GM12874 (cell line): ENCODE results near the gene MYO15B.

Experiments used
- CTCF ChIP-seq: IDR thresholded peaks from 2 replicates; pipeline ENCODE4 v1.5.1; 2011; ENCODE audit warnings: low read depth, mild to moderate bottlenecking, control low read depth, low read length, moderate library complexity; ENCODE audit not compliant: insufficient read depth

Gene MYO15B

DNA sequence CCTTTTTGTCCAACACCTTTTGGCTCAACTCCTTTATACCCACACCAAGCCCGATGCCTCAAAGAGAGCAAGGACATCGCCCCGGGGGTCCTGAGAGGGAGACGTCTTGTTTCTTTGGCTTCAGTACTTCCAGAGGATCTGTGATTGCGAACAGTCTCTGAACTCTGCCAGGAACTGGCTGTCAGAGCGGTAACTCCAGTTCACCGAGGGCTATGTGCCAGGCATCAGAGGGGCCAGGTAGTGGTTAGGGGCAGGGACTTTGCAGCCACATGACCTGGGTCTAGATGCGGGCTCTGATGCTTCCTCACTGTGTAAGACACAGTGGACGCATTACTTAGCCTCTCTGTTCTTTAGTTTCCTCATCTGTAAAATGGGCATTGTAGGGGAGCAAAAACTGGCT, 40.5 kb upstream of the MYO15B start:
- TF ChIP-seq CTCF = no peak

- TF ChIP-seq CTCF = no peak
Observed at GRCh38 chr17:75548813-75549212, 38.8 kb upstream of the MYO15B start.

DNA sequence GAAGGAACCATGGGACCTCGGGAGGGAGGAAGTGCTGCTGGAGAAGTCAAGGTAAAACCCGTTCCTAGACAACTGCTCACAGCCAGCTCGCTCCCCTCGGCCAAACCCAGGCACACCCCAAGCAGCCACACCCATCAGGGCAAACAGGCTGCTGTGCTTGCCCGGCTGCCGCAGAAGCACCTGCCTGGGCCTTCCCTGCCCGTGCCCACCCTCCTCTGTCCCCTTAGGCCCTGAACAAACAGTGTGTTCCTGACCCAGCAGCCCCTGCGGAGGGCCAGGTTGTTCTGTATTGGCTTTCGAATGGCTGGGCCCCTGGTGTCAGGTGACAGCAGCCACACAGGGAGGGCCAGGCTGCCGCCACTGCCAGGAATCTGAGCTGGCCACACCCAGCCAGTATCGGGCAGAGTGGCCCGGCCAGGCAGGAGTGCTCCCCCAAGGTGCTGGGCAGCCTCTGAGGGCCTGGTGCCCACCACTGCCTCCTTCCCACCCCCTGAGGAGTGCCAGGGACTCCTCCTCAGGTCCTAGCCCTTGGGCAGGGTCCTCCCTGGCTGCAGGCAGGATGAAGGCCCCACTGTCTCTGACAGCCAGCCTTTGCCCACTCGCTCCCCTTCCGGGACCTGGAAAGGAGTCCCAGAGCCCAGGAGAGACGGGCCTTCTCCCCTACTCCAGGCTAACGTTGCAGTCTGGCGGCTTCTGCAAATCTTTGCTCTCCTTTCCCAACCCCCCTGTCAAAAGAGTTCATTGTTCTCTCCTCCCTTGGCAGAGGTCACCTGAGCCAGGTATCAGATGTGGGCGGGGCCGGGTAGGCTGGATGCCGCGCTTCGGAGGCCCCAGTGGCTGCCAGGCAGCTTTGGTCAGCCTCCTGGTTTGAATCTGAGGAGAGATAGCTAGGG, 38.1 kb upstream of the MYO15B start:
- no peak for TF ChIP-seq CTCF

- TF ChIP-seq CTCF = no peak
Observed at GRCh38 chr17:75550139-75550465, 37.5 kb upstream of the MYO15B start.

GRCh38 chr17:75551266-75551665, 36.3 kb upstream of the MYO15B start:
- TF ChIP-seq CTCF = no peak

DNA sequence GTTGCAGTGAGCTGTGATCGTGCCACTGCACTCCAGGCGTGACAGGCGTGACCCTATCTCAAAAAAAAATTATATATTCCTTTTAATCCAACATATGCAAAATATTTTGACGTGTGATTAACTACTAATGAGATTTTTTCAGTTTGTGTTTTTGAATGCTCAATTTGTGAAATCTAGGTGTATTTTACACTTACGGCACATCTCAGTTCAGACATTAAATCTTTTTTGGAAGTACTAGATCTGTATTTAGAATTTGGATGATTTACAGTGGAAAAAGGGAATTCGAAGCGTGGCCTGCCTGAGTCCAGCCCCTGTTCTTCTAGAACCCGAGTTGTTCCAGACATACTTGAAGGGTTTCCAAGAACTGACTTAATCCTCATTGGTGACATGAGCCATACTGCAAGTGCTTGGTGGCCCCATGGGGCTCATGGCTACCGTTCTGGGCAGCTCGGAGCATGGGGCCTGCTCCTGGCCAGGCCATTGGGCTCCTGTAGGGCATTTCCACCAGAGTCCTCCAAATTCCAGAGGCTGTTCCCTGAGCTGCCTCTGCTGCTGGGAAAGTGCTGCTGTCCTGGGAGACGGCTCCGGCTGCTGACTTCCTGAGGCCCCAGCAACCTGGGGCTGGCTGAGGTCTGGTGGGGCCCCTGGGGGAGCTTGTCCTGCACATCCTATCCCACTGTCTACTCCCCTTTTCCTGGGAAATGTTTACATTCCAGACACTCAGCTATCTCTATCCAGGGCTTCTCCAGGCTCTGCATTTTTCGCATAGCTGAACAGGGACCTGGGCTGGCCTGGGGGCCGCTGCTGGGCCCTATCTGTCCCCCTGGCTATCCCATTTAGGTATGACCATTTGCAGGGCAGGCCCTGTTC, 34.9 kb upstream of the MYO15B start:
- no peak for TF ChIP-seq CTCF

DNA sequence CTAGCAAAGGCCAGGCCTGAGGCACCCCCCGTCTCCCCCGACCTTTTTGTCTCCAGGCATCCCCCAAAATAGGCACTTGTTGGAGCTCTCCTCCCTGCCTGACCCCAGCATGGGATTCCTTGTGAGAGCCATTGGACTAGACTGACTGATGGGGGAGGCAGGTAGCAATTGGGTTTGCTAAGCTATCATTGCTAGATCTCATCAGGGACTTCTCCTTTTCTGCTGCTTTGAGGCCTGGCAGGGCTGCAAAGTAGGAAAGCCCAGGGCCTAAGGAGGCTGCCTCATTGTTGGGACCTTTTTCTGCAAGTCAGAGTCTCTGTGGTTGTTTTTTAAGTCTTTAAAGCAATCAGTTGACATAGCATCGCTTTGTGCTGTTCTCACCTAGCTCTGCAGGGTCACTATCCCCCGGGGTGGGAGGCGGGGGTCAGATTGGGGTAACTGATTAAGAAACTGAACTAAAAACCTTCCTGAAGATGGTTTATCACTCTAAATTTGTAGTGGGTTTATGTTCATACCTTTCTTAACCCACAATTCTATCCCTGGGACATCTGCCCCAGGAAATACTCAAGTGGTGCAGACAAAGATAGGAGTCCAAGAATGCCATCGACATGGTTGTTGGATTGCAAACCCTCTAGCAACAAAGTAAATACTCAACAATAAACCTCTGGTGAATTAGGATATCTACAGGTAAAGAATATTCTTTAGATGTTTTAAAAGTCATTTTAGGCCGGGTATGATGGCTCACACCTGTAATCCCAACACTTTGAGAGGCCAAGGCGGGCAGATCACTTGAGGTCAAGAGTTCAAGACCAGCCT, 34.1 kb upstream of the MYO15B start:
- no peak for TF ChIP-seq CTCF
